ENCODE data around the gene ITGA6. TPM values are rescaled to one million over a fixed set of nuclear protein-coding genes. Genes with fewer than 3 reads are reported as not detected.

The ITGA6 gene
- total RNA-seq, 1 experiment from 2014 or later: 78.3 TPM

DNA sequence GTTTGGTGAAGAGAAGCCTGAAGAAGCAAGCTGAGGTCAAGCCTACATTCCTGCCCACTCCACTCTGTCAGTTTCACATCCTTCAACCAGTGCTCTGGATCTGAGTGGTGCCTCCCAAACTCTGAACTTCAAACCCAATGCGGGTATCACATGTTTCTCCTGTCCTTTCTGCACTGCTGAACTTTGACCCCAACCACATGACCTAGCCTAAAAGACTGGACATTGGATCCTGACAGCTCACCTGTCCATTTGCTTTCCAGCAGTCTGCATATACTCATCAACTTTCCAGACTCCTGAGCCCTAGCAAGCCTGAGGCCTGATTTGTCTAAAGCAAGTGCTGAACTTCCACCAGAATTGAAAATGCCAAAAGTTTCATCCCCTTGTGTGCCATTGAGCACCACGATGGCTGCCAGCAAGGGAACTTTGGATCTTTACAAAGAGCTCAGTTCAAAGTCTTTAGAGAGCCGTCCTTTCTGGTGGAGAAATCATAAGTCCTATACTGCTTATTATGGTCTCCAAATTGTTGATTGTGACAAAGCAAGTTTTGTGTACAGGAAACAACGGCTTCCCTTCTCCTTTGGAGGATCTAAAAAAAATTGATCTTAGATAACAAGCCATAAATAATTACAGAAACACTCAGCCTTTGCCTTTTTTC lies 37.6 kb upstream of the ITGA6 start:
- no peak overlapping the region for H2BK20ac ChIP-seq (ENCODE audit: low read depth, low read length, poor library complexity, severe bottlenecking)
- no peaks in the 10 kb centered on the region; a peak in 1 of 7 replicates for H3K36me3 Mint-ChIP-seq (ENCODE audit: insufficient read depth in 1 of 3, low read depth in 3 of 3)
- H3K56ac ChIP-seq (ENCODE audit: insufficient read length, low read depth, low read length): no peak overlapping the region
- no peak overlapping the region for H3K27ac ChIP-seq (ENCODE audit: insufficient read length, low read depth, low read length)
- H3K23me2 ChIP-seq (ENCODE audit: insufficient read length, low read depth, low read length, poor library complexity, severe bottlenecking): no peaks in the 10 kb centered on the region
- no peak overlapping the region for H3K4me2 ChIP-seq (ENCODE audit: insufficient read depth, insufficient read length, low read length)
- H2BK15ac ChIP-seq (ENCODE audit: low read depth, low read length): no peak overlapping the region
- H3K14ac ChIP-seq (ENCODE audit: insufficient read depth, low read length): no peak overlapping the region
- H3K4ac ChIP-seq (ENCODE audit: low read depth, low read length): no peak overlapping the region
- no peak overlapping the region for H2BK5ac ChIP-seq (ENCODE audit: insufficient read length, low read length)
- peak overlapping the region in 2 of 3 experiments; percentile 46 to 72; a peak in 1 of 7 replicates for H3K27ac Mint-ChIP-seq
- H3K23ac ChIP-seq (ENCODE audit: insufficient read length, low read depth, low read length): no peak overlapping the region
- H3K9me3 Mint-ChIP-seq: no peaks in the 10 kb centered on the region
- H3K27me3 Mint-ChIP-seq (ENCODE audit: low read depth): peaks cover 5% of the 10 kb centered on the region
- no peaks in the 10 kb centered on the region for H4K20me1 ChIP-seq (ENCODE audit: control insufficient read depth, insufficient read depth, insufficient read length)
- TF ChIP-seq, protein P1, sequence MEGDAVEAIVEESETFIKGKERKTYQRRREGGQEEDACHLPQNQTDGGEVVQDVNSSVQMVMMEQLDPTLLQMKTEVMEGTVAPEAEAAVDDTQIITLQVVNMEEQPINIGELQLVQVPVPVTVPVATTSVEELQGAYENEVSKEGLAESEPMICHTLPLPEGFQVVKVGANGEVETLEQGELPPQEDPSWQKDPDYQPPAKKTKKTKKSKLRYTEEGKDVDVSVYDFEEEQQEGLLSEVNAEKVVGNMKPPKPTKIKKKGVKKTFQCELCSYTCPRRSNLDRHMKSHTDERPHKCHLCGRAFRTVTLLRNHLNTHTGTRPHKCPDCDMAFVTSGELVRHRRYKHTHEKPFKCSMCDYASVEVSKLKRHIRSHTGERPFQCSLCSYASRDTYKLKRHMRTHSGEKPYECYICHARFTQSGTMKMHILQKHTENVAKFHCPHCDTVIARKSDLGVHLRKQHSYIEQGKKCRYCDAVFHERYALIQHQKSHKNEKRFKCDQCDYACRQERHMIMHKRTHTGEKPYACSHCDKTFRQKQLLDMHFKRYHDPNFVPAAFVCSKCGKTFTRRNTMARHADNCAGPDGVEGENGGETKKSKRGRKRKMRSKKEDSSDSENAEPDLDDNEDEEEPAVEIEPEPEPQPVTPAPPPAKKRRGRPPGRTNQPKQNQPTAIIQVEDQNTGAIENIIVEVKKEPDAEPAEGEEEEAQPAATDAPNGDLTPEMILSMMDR (conservative IDR thresholded peaks at IDR 0.05): no peak
- H3K9ac ChIP-seq (ENCODE audit: extremely low read depth, insufficient read length, low read length): no peak overlapping the region
- no peak overlapping the region for H3T11ph ChIP-seq (ENCODE audit: low read length)
- H4K8ac ChIP-seq (replicated peaks; ENCODE audit: insufficient read length, low read depth, low read length): no peak overlapping the region
- no peaks in the 10 kb centered on the region; the same call in 1 of the 2 replicates for H3K79me2 ChIP-seq (ENCODE audit: insufficient read depth, low read length)
- H2AFZ ChIP-seq (ENCODE audit: low read length): no peak overlapping the region
- peaks cover 8 to 23% of the 10 kb centered on the region in 2 experiments for H3K4me1 Mint-ChIP-seq
- WGBS (ENCODE audit: extremely low coverage, insufficient read length, low lambda C conversion rate): no CpG with 5 or more reads among the region's 4 CpGs
- no peak overlapping the region for H2BK12ac ChIP-seq (ENCODE audit: insufficient read length, low read depth, low read length)
- no peaks in the 10 kb centered on the region for H3K27me3 ChIP-seq (ENCODE audit: insufficient read depth, low read length)
- no peak for DNase-seq
- H2BK120ac ChIP-seq (ENCODE audit: low read depth, low read length, poor library complexity, severe bottlenecking): no peak overlapping the region
- no peak overlapping the region for H2AK5ac ChIP-seq (ENCODE audit: insufficient read length, low read length)
- no peak overlapping the region for H3K18ac ChIP-seq (ENCODE audit: insufficient read length, low read depth, low read length)
- H3K4me3 Mint-ChIP-seq: no peak overlapping the region
- no peak overlapping the region for H4K91ac ChIP-seq (ENCODE audit: insufficient read length, low read depth, low read length)
- no peak overlapping the region for H4K5ac ChIP-seq (ENCODE audit: insufficient read length, low read depth, low read length)
- no peaks in the 10 kb centered on the region for H3K9me3 ChIP-seq (ENCODE audit: control insufficient read depth, low read depth, low read length)
- H3K4me1 ChIP-seq (ENCODE audit: insufficient read depth, low read length): no peaks in the 10 kb centered on the region; the same call in 1 of the 2 replicates
- H3K79me1 ChIP-seq (ENCODE audit: insufficient read depth, low read depth, low read length, poor library complexity, severe bottlenecking): no peaks in the 10 kb centered on the region

Data from H9 (cell line).